ENCODE data around the gene SPTAN1.
A peak's percentile ranks its signal among the peaks of the same experiment; 100 is the strongest.
"Not testable (repeated sequence)": the region's sequence is repeated elsewhere in the genome, so short reads cannot be mapped to it uniquely, and the experiment has no call there.

SPTAN1 gene

DNA sequence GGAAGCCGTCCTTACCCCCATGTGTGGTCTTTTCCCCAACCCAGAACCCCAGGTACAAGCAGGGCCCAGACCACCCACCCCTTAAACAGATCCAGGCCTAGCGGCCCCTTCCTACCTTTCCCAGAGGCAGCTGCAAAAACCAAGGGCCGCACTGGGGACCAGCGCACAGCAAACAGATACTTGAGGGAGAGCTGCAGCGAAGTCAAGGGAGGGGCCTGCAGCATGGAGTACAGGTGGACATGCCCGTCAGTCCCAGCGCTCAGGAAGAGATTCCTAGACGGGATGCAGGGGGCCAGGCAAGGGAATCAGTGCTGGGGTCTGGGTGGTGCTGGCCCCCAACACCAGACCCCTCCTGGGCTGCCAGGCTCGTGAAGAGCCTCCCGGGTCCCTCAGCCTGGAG is 81.7 kb downstream of the SPTAN1 start:
- DNase-seq: no peak

DNA sequence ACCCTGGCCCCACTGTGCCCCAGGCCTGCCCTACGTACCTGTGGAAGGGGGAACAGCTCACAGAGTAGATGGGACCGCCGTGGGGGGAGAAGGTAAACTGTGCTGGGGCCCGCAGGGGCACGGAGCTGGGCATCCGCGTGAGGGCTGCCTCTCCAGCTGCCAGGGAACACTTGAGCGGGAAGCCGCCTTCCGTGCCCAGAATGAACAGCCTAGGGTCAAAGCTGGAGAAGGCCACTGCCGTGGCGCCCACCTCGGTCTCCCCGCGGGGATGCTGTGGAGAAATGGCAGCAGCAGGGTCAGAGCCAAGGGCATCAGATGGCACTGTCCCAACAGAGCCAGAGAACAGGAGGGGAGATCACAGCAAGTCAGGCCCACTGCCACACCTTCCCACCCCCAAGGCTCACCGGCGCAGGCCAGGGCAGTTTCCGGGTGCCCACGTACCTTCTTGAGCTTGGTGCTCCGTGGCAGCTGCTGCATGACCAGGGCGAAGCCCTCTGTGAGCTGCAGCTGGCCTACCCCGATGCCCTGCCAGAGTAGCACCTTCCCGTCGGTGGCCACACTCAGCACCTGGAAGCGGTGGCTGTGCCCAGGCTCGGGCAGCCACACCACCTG is 82.4 kb downstream of the SPTAN1 start:
- no peak for DNase-seq

DNA sequence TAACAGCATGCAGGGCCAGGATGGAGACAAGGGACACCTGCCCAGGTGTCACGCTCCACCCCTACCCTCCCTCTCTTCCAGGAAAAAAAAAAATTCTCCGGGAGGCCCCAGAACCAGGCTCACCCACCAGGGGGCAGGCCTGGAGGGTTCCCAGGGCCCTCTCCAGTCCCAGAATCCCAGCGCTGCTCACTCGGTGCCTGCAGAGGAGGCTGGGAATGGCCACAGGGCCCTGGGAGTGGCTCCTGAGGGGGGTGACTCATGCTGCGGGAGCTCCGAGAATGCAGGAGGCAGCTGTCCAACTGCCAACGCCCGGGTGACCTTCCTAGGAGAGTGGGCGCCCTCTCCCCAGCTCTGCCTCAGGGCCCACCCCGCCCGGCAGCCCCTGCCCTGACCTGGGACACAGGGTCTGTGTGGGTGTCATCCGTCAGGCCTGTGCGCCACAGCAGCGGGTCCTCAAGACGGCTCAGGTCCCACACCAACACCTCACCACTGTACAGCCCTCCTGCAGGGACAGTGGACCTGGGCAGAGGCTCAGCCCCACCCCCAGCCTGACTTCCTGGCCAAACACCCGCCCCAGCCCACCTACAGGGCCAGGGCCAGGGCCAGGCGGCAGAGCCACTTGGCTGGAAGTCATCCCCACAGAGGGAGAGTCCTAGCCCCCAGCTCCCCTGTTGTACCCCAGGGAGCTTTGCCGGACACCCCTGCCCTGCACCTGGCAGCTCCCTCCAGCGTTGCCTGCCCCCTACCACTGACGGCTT is 83.1 kb downstream of the SPTAN1 start:
- DNase-seq: no peak

DNA sequence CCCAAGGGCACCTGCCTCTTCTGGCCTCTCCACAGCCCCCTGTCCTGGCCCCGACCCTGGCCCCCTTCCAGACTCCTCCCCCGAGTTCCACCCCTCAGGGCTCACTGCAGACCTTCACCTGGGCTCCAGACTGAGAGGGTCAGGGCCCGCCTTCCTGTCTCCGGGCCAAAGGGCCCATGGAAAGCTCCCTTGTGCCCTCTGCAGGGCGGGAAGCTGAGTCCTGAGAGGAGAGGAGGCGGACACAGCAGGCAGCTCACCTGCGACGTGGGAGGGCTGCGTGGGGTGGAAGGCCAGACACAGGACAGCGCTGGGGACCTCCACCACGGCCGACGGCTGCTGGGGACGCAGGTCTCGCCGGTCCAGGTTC is 83.6 kb downstream of the SPTAN1 start:
- no peak for DNase-seq

DNA sequence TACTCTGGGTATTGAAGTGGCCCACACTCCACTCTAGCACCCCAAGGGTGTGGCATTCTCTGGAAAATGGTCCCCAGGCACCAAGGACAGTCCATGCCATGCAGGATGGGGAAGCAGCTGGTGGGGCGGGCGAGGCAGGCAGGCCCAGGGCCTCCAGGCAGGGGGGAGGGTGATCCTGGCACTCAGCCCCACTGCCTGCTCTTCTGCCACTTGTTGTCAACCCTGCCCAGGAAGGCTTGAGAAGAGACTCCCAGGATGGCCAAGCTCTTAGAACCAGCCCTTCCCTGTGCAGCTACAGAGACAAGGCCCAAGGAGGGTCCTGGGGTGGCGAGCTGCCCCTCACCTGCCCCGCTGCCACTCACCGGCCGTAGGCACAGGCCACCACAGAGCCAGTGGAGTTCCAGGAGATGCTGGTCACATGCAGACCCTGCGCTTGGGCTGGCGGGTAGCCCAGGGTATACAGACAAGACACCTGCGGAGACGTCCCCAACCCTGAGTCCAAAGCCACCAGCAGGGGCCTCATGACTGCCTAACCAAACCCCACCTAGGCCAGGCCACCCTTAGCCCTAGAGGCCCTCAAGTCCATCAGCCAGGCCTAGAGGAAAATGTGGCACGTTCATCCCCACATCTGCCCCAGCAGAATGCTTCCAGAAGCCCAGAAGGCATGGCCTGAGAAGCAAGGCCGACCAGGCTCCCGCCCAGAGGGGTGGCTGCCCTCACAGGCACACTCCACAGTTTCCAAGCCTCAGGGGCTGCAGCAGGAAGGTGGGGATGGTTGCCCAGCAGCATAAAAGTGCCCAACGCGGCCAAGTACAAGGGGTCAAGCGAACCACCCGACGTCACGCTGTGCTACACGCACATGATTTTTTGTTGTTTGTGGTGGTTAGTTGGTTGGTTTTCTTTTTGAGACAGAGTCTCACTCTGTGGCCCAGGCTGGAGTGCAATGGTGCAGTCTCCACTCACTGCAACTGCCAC is 84.5 kb downstream of the SPTAN1 start:
- DNase-seq: no peak

DNA sequence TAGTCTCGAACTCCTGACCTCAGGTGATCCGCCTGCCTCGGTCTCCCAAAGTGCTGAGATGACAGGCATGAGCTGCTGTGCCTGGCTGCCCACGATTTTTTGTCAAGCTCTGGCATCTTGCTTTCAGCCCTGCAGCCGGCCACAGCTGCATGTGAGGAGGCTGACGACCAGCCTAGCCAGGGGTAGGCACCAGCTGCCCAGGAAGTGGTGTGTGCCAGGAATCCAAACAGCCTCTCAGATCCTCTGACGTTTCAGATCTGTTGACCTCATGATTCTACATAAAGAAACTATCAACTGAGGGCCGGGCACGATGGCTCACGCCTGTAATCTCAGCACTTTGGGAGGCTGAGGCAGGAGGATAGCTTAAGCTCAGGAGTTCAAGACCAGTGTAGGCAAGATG is 85.3 kb downstream of the SPTAN1 start:
- DNase-seq: no peak

DNA sequence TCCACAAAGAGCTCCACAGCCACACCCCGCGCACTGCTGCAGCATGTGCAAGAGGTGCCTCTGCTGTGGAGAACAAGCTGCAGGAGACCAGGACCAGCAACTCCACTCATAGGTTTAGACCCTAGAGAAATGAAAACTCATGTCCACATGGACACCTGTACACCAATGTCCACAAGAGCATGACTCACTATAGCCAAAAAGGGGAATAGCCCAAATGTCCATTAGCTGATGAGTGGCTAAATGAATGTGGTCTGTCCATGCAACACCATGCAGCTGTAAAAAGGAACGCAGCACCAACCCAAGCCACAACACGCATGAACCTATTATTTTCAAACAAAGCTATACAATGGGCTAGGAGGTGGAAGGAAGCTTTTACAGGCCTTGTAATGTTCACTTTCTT is 86.2 kb downstream of the SPTAN1 start:
- no peak for DNase-seq

DNA sequence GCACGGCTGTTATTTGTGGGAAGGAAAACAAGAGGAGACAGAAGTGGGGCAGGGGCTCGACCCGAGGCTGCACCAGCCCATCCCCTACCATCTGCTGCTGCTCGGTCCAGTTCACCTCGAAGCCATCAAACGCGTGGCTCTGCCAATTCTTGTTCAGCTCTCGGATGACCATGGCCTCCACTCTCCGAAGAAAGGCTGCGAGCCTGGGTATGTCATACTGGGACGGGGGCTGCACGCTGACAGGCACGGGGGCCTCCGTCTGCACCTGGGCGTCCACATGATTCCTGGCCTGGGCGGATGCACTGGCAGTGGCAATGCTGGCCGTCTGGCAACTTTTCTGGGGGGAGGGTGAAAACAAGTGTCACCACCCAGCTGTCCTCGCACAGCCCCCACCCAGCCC is 88.2 kb downstream of the SPTAN1 start:
- DNase-seq: no peak

DNA sequence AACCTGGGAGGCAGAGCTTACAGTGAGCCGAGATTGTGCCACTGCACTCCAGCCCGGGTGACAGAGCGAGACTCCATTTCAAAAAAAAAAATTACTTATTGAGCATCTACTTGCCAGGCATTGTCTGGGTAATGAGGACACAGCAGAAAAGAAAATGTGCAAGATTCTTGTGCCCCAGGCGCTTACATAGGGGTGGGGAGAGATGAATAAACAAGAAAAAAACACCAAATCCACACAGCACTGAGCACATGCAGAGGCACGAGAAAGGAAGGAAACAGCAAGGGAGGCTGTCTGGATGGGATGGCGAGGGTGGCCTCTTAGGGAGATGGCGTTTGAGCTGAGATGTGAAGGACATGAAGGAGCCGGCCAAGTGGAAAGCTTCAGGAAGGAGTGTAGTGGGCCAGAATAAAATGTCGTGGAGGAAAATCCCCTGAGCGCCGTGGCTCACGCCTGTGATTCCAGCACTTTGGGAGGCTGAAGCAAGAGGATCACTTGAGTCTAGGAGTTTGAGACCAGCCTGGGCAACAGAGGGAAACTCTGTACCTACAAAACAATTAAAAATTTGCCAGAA is 90.4 kb downstream of the SPTAN1 start:
- DNase-seq: no peak

DNA sequence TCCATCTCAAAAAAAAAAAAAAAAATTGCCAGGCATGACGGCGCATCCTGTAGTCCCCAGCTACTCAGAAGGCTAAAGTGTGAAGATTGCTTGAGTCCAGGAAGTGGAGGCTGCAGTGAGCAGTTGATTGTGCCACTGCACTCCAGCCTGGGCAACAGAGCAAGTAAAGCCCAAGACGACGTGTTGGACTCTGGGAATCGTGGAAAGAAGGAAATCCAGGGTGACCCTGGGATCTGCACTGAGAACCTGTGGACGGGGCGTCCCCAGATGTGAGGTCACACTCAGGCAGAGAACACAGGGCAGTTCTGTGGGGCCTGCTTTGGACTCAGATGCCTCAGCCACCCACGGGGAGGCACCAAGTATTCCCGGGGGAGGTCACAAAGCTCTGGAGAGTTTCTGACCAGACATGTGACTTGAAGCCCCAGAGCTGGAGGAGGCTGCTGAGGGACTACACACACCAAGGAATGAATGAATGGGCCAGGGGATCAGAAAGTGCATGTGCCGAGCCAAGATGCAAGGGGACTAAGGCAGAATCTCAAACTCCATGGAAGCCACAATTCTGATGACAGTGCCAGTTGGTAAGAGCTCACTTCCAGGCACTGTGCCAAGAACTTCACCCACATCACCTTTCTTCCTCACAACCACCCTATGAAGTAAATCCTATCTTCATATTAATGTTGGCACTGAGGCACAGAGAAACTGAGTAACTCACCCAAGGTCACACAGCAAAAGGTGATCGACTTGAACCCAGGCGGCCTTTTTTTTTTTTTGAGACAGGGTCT is 91.3 kb downstream of the SPTAN1 start:
- no peak for DNase-seq

DNA sequence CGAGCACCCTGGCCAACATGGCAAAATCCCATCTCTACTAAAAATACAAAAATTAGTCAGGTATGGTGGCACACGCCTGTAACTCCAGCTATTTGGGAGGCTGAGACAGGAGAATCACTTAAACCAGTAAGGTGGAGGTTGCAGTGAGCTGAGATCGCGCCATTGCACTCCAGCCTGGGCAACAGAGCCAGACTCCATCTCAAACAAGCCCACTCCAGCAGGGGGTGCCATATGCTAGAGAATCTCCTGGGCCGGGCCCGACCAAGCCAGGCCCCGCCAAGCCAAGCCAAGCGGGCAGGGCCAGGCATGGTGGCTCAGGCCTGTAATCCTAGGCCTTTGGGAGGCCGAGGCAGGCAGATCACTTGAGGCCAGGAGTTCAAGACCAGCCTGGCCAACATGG is 95.8 kb downstream of the SPTAN1 start:
- DNase-seq: peak; percentile 73 to 79

DNA sequence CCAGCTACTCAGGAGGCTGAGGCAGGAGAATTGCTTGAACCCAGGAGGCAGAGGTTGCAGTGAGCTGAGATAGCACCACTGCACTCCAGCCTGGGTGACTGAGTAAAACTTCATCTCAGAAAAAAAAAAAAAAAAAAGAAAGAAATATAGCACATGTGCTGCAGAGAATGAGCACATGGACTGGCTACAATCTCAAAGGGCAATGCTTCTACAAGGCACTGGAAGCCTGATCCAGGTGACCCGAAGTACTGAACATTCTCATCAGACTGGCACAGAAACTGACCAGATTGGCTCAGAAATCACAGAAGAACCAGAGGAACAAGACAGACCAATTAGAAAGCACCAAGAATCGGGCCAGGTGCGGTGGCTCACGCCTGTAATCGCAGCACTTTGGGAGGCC is 99.4 kb downstream of the SPTAN1 start:
- DNase-seq: no peak

DNA sequence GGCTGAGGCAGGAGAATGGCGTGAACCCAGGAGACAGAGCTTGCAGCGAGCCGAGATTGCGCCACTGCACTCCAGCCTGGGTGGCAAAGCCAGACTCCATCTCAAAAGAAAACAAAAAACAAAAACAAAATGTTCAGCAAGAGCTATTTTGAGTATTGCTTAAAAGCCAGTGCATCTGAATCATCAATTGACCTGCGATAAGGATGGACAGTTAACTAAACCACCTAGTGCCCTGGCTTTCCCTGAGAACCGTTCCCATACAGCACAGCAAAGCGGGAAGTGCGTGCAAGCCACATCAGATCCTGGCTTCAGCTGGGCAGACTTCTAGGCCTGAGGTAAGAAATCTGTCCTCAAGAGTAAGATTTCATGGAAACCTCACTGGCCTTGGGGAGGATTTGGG is 101.5 kb downstream of the SPTAN1 start:
- DNase-seq: no peak

DNA sequence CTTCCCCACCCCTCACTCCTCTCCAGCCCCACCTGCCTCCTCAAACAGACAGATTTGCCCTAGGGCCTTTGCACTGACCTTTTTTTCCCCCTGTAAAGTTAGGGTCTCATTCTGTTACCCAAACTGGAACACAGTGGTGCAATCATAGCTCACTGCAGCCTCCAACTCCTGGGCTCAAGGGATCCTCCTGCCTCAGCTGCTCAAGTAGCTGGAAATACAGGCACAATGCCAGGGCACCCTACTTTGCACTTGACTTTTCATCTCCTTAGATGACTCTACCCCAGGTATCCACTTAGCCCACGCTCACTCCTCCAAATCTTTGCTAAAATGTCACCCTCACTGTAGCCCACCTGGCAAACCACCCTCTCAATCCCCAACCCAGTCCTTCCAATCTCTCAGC is 102.1 kb downstream of the SPTAN1 start:
- no peak for DNase-seq

DNA sequence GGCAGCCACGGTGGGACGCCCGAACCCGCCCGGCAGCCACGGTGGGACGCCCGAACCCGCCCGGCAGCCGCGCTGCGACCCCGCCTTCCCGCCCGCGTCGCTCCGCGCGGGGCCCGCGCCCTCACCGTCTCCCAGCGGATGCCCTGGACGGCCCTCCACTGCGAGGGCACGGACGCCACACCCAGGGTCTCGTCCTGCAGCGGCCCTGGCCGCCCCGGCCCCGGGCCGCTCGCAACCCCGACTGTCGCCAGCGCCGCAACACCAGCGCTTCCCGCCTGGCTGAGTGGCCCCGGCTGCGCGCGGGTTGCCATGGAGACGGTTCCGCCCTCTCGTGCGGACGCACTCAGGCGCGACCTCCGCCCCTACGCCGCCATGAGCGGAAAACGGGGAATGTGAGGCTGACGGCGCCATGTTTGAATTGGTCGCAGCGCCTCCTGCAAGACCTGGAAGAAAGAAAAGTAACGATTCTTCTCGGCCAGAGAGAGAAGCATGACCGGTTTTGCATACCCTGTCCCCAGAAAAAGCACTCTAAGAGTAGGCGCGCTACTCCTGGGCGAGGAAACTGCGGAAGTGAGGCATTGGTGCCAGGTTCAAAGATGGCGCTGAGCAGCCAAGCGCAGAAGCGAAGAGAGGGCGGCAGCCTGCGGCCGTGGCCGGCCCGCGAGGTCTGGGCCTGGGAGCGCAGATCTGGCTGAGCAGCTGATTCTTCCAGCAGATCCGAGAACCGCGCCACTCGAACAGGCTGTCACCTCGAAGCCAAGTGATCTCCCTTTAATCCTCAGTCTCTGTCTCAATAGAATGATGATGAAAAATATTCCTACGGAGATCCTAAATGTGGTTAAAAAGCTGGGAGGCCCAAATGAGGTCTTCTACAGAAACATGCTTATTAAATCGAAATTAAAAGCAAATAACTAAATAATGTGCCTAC is 104.3 kb downstream of the SPTAN1 start, which contains the start of gene DYNC2I2:
DYNC2I2 (minus strand) TSS at position 432 of the 928 bp plus-strand sequence; CDS start at position 311, 121 bp downstream.
- peak; percentile 97 to 98 for DNase-seq

DNA sequence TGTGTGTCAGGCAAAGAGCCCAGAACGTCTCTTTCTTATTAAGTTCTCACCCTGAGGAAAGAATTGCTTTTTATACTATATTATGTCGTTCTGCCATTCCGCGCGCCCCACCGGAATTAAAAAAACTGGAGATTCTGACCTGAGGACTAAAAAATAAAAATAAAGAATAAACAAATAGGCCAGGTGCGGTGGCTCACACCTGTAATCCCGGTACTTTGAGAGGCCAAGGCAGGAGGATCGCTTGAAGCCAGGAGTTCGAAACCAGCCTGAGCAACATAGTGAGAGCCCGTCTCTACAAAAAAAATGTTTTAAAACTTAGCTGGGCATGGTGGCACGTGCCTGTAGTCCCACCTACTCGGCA is 104.9 kb downstream of the SPTAN1 start:
- no peak for DNase-seq

DNA sequence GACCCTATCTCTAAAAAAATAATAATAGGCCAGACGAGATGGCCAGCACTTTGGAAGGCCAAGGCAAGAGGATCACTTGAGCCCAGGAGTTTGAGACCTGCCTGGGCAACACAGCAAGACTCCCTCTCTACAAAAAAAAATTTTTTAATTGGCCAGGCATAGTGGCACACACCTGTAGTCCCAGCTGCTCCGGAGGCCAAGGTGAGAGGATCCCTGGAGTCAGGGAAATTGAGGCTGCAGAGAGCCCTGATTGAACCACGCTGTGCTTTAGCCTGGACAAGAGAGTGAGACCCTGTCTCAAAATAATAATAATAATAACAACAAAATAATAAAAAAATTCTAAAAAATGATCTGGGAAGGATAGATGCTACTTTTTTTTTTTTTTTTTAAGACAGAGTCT is 105.4 kb downstream of the SPTAN1 start:
- no peak for DNase-seq

DNA sequence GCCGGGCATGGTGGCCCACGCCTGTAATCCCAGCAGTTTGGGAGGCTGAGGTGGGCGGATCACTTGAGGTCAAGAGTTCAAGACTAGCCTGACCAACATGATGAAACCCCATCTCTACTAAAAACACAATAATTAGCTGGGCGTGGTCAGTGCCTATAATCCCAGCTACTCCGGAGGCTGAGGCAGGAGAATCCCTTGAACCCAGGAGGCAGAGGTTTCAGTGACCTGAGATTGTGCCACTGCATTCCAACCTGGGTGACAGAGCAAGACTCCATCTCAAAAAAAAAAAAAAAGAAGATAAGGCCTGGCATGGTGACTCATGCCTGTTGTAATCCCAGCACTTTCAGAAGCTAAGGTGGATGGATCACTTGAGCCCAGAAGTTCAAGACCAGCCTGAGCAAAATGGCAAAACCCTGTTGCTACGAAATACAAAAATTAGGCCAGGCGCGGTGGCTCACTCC is 114.1 kb downstream of the SPTAN1 start:
- not testable (repeated sequence) for DNase-seq

DNA sequence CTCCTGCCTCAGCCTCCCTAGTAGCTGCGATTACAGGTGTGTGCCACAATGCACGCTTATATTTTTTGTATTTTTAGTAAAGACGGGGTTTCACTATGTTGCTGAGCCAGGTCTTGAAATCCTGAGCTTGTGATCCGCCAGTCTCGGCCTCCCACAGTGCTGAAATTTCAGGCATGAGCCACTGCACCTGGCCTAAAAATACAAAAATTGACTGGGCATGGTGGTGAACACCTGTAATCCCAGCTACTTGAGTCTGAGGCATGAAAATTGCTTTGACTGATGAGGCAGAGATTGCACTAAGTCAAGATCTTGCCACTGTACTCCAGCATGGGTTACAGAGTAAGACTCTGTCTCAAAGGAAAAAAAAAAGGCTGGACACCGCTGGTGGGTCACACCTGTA is 117.4 kb downstream of the SPTAN1 start:
- no peak for DNase-seq

DNA sequence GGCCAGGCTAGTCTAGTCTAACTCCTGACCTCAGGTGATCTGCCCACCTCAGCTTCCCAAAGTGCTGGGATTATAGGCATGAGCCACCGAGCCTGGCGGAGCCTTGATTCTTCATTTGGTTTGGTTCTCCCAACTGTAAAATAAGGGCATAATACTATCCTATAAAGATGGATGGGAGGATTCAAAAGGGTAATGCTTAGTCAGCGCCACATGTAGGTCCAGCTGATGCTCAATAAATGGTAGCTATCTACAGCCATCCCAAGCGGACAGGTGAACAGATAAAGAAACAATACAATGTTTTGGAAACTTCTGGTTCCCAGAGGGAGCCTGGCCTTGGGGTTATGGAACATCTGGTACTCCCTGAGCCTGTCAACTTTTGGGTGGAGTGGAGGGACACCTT is 123.0 kb downstream of the SPTAN1 start:
- no peak for DNase-seq

DNA sequence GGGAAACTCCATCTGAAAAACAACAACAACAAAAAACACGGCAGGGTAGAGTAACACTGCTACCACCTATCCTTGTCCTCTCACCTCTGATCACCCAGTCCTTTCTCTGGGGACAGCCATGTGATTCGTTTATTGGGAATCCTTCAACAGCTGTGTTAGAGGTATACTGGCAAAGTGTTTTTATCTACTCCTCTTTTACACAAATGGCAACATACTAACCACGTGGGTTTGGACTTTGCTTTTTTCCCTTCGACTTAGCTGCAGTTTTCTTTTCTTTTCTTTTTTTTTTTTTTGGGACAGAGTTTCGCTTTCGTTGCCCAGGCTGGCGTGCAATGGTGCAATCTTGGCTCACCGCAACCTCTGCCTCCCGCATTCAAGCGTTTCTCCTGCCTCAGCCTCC is 125.4 kb downstream of the SPTAN1 start:
- DNase-seq: no peak

All from stimulated activated CD4-positive, alpha-beta T cell treated with anti-CD3 and anti-CD28 coated beads, Interleukin-2, amount 100 ng/mL, for 24 hours (primary cell).